ENCODE measurements around the gene ATP6V0E1.

The ATP6V0E1 gene

GRCh38 chr5:173039188-173039587 lies 55.6 kb downstream of the ATP6V0E1 start:
- TF ChIP-seq FOXM1 (IDR thresholded peaks at IDR 0.05; ENCODE audit: borderline replicate concordance, low read depth) (no peak), TEAD4 (IDR thresholded peaks at IDR 0.05) (no peak), EP300 (IDR thresholded peaks at IDR 0.05; ENCODE audit: borderline replicate concordance) (no peak), CREB1 (IDR thresholded peaks at IDR 0.05; ENCODE audit: low read depth) (no peak), ZBTB7A (IDR thresholded peaks at IDR 0.05; ENCODE audit: low read depth) (no peak), EGR1 (IDR thresholded peaks at IDR 0.05) (no peak), YY1 (IDR thresholded peaks at IDR 0.05; ENCODE audit: low read depth) (no peak), REST (IDR thresholded peaks at IDR 0.05; ENCODE audit: low read depth) (no peak), USF1 (IDR thresholded peaks at IDR 0.05) (no peak), RAD21 (IDR thresholded peaks at IDR 0.05; ENCODE audit: low read depth) (no peak)

GRCh38 chr5:173039964-173040363 lies 56.4 kb downstream of the ATP6V0E1 start:
- TF ChIP-seq ZBTB7A (IDR thresholded peaks at IDR 0.05; ENCODE audit: low read depth), result no peak
- TF ChIP-seq EP300 (IDR thresholded peaks at IDR 0.05; ENCODE audit: borderline replicate concordance), result no peak
- TF ChIP-seq CEBPB (IDR thresholded peaks at IDR 0.05), result no peak

- TF ChIP-seq MAX (IDR thresholded peaks at IDR 0.05) (no peak), ZBTB7A (IDR thresholded peaks at IDR 0.05; ENCODE audit: low read depth) (no peak), USF1 (IDR thresholded peaks at IDR 0.05) (no peak), REST (IDR thresholded peaks at IDR 0.05; ENCODE audit: low read depth) (no peak), CEBPB (IDR thresholded peaks at IDR 0.05) (no peak)
These were observed 58.6 kb downstream of the ATP6V0E1 start for GRCh38 chr5:173041881-173042762.

- no peak for TF ChIP-seq TEAD4 (IDR thresholded peaks at IDR 0.05)
- TF ChIP-seq TCF12 (IDR thresholded peaks at IDR 0.05; ENCODE audit: low read depth), result no peak
- no peak for TF ChIP-seq TAF1 (IDR thresholded peaks at IDR 0.05; ENCODE audit: low read depth)
- TF ChIP-seq RAD21 (IDR thresholded peaks at IDR 0.05; ENCODE audit: low read depth), result no peak
- TF ChIP-seq EGR1 (IDR thresholded peaks at IDR 0.05), result no peak
- no peak for TF ChIP-seq REST (IDR thresholded peaks at IDR 0.05; ENCODE audit: low read depth)
- no peak for TF ChIP-seq ZBTB7A (IDR thresholded peaks at IDR 0.05; ENCODE audit: low read depth)
- TF ChIP-seq YY1 (IDR thresholded peaks at IDR 0.05; ENCODE audit: low read depth), result no peak
- TF ChIP-seq NFIC (IDR thresholded peaks at IDR 0.05), result no peak
- no peak for TF ChIP-seq EP300 (IDR thresholded peaks at IDR 0.05; ENCODE audit: borderline replicate concordance)
- TF ChIP-seq CEBPB (IDR thresholded peaks at IDR 0.05), result no peak
- no peak for TF ChIP-seq USF1 (IDR thresholded peaks at IDR 0.05)
These were observed 59.2 kb downstream of the ATP6V0E1 start for GRCh38 chr5:173042763-173043107.

GRCh38 chr5:173045474-173045873 lies 61.9 kb downstream of the ATP6V0E1 start:
- no peak for TF ChIP-seq CEBPB (IDR thresholded peaks at IDR 0.05)
- no peak for TF ChIP-seq REST (IDR thresholded peaks at IDR 0.05; ENCODE audit: low read depth)
- TF ChIP-seq USF1 (IDR thresholded peaks at IDR 0.05), result no peak
- TF ChIP-seq EP300 (IDR thresholded peaks at IDR 0.05; ENCODE audit: borderline replicate concordance), result no peak
- TF ChIP-seq NFIC (IDR thresholded peaks at IDR 0.05), result no peak
- no peak for TF ChIP-seq ZBTB7A (IDR thresholded peaks at IDR 0.05; ENCODE audit: low read depth)
- no peak for TF ChIP-seq CREB1 (IDR thresholded peaks at IDR 0.05; ENCODE audit: low read depth)
- TF ChIP-seq TCF12 (IDR thresholded peaks at IDR 0.05; ENCODE audit: low read depth), result no peak
- TF ChIP-seq EGR1 (IDR thresholded peaks at IDR 0.05), result no peak
- TF ChIP-seq MAX (IDR thresholded peaks at IDR 0.05), result no peak
- no peak for TF ChIP-seq TAF1 (IDR thresholded peaks at IDR 0.05; ENCODE audit: low read depth)
- no peak for TF ChIP-seq TEAD4 (IDR thresholded peaks at IDR 0.05)
- TF ChIP-seq RAD21 (IDR thresholded peaks at IDR 0.05; ENCODE audit: low read depth), result no peak
- no peak for TF ChIP-seq FOXM1 (IDR thresholded peaks at IDR 0.05; ENCODE audit: borderline replicate concordance, low read depth)
- no peak for TF ChIP-seq YY1 (IDR thresholded peaks at IDR 0.05; ENCODE audit: low read depth)
